EH (cell line): ENCODE measurements around the gene TNS3.

Source experiments
- DNase-seq: peaks from one replicate; pipeline ENCODE4 v3.0.0-alpha.2; 2015; ENCODE audit warnings: low read depth

Gene TNS3

DNA sequence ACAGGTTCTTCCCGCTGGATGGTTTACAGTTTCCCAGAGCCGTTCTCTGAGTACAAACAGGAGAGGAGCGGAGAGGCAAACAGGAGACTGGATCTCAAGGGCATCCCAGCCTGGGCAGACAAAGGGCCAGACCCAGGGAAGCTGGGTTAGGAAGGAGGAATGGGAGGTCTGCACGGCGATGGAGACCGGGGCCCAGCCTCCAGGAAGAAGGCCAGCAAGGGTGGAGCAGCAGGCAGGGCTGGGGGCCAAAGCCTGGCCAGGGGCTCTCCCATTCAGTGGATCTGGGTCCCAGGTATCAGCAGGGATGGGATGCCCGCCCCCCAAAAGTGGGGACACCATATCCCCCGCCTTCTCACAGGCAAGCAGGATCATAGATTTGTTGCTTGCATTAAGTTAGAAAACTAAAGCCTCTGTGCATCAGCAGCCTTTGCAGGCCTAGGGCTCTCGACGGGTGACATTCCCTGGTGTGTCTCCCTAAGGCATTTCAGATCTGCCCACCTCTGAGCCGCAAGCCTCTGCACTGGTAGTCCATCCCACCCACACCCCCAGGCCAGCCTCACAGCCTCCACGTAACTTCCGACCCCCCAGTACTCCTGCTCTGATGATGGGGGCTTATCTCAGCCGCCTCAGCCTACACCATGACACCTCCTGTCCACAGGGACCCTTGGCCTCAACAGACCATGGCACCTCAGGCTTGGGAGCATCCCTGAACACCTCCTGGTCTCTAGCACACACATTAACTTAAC is 59.9 kb downstream of the TNS3 start:
- DNase-seq = no peak

- no peak for DNase-seq
Measured at GRCh38 chr7:47521011-47521795, 60.7 kb downstream of the TNS3 start.

DNA sequence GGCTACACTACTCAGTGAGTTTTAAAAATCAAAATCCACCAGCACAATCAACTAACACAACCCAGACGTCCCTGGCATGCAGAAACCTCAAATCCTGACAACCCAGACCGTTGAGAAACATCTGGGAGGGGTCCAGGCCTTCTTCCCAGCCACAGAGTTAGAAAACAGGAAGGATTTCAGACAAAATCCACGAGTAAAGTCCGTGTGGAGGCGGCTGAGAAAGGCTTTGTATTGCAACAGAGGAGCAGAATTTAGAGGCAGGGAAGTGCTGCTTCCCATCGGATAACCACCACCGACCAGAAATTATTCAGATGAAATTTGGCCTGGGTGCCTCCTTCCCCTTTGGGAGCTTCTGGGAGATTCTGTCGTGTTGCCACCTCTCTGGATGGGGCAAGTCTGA is 61.5 kb downstream of the TNS3 start:
- peak; percentile 87 for DNase-seq

DNA sequence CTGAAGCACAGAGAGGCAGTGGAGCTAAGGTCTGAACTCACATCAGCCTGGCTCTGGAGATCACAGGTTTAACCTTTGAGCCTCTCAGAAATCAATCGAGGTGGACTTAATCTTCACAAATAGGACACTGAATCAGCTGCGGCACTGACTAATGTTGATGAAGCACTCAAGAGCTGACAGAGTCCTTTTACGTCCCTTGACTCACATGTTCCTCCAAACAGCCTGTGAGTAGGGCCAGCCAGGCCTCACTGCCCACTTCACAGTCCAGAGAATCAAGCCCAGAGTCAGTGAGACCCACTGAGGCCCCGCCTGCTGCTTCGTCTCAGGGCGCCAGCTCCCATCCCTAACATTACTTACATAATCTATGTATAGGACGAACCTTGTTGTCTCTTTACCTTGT is 63.1 kb downstream of the TNS3 start:
- peak; percentile 55 for DNase-seq

DNA sequence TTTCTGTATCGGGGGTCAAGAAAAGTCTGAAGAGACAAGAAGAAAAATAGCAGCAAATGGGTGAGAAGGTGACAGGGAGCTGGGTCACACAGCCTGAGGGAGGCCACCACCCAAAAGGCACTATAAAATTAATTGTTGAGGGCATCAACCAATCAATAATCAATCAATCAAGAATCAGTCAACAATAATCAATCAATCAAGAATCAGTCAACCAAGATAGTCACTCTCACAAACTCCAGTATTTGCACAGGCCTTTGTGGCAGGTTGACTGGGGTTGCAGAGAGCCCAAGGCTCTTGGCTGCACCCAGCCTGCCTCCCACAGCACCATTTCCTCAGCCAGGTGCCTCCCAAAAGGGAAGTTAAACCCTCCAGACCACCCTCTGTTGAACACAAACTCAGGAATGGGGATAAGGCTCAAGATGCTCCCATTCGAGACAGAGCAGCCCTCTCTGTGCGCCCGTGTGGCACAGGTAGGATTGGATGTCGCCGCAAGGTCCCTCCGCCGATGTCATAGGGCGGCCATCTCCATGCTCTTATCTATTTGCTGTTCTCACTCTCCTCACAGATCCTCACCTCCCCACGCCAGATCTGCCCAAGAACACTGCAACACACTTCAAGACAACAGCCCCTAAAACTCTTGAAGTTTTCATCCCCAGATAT is 64.0 kb downstream of the TNS3 start:
- DNase-seq = no peak

- no peak for DNase-seq
Measured at GRCh38 chr7:47516985-47517600, 64.8 kb downstream of the TNS3 start.

DNA sequence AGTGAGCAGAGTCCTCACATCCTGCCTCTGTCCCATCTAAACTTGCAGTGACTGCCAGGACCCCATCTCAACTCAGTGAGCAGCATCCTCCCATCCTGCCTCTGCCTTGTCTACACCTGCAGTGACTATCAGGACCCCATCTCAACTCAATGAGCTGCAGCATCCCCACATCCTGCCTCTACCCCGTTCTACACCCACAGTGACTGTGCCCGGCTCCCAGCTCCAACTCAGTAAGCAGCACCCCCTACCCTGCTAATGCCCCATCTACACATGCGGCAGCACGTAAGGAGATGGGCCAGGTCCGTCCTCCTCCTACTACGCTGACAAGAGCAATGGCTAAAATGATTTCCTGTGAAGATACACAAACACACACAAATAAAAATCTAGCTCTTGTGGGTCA is 65.5 kb downstream of the TNS3 start:
- no peak for DNase-seq

DNA sequence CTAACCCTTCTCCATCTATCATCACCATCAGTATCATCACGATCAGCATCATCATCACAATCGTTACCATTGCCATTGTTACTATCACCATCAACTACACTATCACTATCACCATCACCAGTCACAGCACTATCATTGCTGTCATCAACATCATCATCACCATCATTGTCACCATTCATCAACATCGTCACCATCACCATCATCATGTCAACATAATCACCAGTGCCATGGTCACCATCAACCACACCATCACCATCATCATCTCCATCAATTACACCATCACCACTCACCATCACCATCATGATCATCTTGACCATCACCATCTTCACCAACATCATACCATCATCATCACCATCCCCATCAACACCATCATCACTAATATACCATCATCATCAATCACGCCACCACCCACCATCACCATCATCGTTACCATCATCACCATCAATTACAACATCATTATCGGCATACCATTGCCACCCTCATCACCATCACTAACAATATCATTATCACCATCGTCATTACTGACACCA is 66.5 kb downstream of the TNS3 start:
- DNase-seq = no peak

DNA sequence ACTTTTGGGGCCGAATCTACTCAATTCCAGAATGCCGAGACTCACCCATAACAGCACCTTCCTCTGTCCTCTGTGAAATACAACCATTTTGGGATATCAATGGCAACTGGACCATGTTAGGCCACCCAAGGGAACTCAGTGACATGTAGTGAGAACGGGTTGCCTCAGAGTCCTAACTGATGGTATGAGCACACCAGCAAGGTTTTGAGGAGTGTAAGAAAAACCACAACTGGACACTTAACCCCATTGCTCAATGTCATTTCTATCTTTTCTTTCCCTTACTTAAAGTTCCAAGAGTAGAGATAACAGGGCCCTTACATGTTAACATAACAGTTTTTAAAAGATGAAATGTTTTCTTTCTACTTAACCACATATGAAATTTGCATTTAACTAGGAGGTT is 67.1 kb downstream of the TNS3 start:
- DNase-seq = peak; percentile 38

DNA sequence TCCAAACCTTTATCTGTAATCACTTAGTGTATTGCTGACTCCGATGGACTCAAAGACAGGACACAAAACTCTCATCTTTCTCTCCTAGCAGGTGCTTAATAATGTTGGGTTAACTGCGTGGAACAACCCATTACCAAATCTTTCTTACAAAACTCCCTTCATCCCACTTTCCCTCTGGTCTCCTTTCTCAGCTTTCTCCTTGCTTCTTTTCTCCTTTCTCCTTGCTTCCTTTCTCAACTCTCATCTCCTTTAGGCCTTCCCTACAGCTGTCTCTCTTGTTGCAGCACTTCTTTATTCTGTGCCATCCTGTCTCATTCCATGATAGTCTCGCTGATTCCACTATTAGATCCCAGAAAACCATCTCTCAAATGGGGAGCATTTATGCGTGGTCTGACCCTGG is 67.5 kb downstream of the TNS3 start:
- DNase-seq = no peak

- peak; percentile 95 for DNase-seq
Measured at GRCh38 chr7:47513741-47514241, 68.1 kb downstream of the TNS3 start.

DNA sequence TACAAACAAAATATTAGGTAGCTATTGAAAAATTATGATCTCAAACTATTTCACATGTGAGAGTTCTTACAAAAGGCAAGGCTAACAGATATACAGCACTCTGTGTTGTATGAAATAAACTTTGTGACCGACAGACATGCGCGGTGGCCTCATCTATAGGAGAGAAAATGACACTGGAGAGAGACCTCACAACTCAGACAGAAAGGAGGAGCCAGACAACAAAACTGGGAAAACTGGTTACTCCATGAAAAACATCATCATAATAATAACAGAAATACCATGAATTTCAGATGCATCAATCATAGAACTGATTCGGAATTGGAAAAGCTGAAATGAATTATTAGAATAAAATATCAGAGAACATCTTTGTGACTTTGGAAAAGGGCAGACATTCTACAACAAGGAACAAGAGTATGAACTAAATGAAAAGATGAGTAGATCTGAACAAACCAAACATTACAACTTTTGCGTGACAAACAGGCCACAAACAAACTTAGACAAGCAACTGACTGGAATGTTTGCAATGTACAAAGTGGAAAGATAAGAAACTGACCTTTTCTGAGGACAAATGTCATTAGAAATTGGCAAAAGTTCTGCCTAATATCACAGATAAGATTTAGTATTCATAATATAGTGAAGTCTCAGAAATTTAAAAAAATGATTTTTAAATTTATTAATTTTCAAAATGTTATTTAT is 69.3 kb downstream of the TNS3 start:
- DNase-seq = peak; percentile 32

DNA sequence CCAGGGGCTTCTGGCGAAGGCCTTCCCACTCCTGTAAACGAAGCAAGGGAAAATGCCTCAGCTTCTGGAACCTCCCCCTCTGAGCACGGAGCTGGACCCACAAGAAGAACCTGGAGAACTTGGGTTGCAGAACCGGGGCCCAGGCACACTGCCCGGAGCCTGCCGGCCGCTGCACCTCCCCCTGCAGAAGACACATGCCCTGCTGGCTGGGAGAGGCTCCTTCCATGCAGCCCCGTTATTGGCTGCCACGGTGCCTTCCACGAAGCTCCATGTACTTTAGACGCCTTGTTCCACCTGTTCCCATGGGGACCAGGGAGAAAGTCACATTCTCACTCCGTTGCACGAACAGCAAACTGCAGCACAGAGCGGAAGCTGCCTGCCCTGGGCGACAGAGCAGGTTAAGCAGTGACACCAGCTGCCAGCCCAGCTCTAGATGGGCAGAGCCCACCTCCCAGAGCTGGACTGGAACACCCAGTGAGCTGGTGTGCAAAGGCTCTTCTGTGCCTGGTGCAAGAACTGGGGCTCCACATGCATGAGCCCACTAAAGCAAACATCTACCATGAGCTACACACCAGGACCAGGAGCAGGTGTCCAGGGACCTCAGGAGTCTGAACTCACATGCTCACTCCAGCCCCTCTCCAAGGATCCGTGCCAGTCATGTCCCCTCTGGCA is 70.1 kb downstream of the TNS3 start:
- no peak for DNase-seq

GRCh38 chr7:47510786-47511185 is 71.1 kb downstream of the TNS3 start:
- DNase-seq = no peak

GRCh38 chr7:47510192-47510591 is 71.7 kb downstream of the TNS3 start:
- peak; percentile 39 for DNase-seq

DNA sequence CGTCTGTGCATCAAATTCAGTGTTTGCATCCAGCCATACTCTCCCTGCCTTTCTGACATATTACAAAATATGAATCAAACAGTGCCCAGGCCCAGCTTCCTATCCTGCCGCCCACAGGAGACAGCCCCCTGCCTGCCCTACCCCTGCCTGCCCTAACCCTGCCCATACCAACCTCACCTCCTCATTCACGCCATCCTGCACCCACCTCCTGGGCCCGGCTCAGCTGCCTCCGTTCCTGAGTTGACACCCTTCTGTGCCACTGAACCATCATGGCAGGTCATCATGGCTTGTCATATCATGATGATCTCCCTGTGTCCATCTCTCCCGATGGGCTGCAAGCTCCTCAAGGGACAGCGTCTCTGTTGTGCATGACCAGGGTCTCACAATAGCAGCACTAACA is 72.3 kb downstream of the TNS3 start:
- DNase-seq = no peak

DNA sequence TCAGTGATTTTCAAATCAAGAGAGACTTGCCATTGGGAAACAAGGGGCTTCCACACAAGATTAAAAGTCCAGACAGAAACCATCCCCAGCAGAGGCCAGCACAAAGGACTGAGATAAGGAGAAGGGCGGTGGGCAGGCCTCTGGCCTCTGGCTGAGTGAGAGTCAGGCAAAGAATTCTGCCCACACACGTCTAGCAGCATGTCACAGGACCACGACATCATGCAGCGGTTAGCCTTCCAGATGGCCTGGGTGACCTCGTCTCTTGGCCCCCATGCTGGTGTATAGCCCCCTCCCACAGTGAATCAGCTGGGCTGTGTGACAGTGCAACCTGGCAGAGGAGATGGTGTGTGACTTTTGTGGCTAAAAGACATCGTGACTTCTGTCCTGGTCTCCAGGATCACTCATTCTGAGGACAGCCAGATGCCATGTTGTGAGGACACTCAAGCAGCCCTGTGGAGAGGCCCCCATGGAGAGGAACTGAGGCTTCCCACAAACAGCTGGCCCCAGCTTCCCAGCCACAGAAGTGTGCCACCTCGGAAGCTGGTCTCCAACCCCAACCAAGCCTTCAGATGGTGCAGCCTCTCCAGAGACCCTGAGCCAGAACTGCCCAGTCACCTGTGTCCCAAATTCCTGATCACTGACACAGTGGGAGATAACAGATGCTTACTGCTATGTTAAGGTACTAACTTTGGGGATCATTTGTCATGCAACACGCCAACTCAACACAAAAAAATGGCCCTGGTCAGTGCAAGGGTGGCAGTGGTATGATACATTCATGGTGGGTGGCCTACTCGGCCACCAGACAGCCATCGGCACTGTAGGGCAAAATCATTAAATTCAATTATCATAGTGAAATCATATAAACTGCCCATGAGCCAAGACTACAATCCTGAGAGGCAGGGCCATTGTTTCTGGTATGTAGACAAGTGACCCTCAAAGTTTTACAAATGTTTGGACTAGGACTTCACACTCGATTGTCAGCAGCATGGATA is 73.2 kb downstream of the TNS3 start:
- no peak for DNase-seq

DNA sequence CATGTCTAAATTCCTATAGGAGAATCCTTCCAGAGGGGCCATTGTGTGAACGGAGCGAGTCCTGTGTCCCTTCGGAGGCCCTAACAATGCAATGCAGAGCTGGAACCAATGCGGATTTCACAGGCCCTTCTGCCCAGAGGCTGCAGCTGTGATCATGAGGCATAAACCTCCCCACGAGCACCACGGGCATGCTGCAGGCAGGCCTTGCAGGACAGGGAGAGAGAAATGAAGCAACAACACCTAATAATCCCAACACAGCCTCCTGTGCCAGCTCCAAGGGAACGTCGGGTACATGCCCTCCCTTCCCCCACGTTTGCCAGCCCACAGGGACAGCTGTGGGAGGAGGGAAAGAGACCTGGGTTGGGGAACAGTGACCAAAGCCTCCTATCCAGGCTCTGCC is 74.4 kb downstream of the TNS3 start:
- DNase-seq = no peak
